WTC11 (cell line): ENCODE measurements around the gene TPRG1L. TPM values are rescaled to one million over a fixed set of nuclear protein-coding genes. Genes with fewer than 3 reads are reported as not detected.

ENCODE experiments used
- ATAC-seq: fragments of 200-7000 bp; cut with Tn5 transposase; 2 replicates; pipeline ENCODE4 v1.10.0; 2021; ENCODE audit warnings: mild to moderate bottlenecking, moderate library complexity
- CTCF ChIA-PET: fragments of 300-600 bp; sonication (Branson Sonifier 250); formaldehyde crosslinking; loops from one replicate; lab custom pipeline; 2021; ENCODE audit warnings: antibody characterized with exemption; lab: Charles Lee
- POLR2A ChIA-PET: fragments of 350-600 bp; sonication (Branson Sonifier 250); formaldehyde crosslinking; loops from one replicate; lab custom pipeline; 2021; ENCODE audit warnings: antibody characterized with exemption; lab: Charles Lee
- DNase-seq: peaks from one replicate; pipeline ENCODE4 v3.0.0; 2021; ENCODE audit warnings: low spot score
- H3K27ac Mint-ChIP-seq: 2 replicates; pipeline ENCODE4 v1.8.0; 2021; ENCODE audit warnings: mixed read lengths
- H3K27me3 Mint-ChIP-seq: 2 replicates; pipeline ENCODE4 v1.8.0; 2021; ENCODE audit warnings: low read depth, mild to moderate bottlenecking, moderate library complexity, mixed read lengths
- H3K36me3 Mint-ChIP-seq: 2 replicates; pipeline ENCODE4 v1.8.0; 2021; ENCODE audit warnings: mixed read lengths
- H3K4me1 Mint-ChIP-seq: 2 replicates; pipeline ENCODE4 v1.8.0; 2022; ENCODE audit warnings: mixed read lengths
- H3K4me3 Mint-ChIP-seq: 2 replicates; pipeline ENCODE4 v1.8.0; 2021; ENCODE audit warnings: mild to moderate bottlenecking, moderate library complexity, mixed read lengths
- H3K9me3 Mint-ChIP-seq: 2 replicates; pipeline ENCODE4 v1.8.0; 2021; ENCODE audit warnings: mixed read lengths
- ARID4B ChIP-seq: sonication (generic); formaldehyde crosslinking; IDR thresholded peaks from 2 replicates; pipeline ENCODE4 v1.8.0; 2023; ENCODE audit warnings: missing genetic modification reagents, mild to moderate bottlenecking, borderline replicate concordance
- CDX4 ChIP-seq: fragments of 250-450 bp; sonication (Bioruptor Pico); IDR thresholded peaks from 2 replicates; pipeline ENCODE4 v1.9.0; 2021; ENCODE audit warnings: moderate library complexity, mild to moderate bottlenecking, inconsistent platforms, borderline replicate concordance
- CREB1 ChIP-seq: sonication (generic); formaldehyde crosslinking; IDR thresholded peaks from 2 replicates; pipeline ENCODE4 v1.8.0; 2023; ENCODE audit warnings: mild to moderate bottlenecking, missing genetic modification reagents
- CTCF ChIP-seq: fragments of 200-600 bp; IDR thresholded peaks from 2 replicates; pipeline ENCODE4 v1.8.0; 2022; ENCODE audit warnings: antibody characterized with exemption
- ERG ChIP-seq: fragments of 250-450 bp; sonication (Bioruptor Pico); IDR thresholded peaks from 2 replicates; pipeline ENCODE4 v1.8.0; 2021; ENCODE audit warnings: mild to moderate bottlenecking
- FOXP1 ChIP-seq: sonication (generic); formaldehyde crosslinking; IDR thresholded peaks from 2 replicates; pipeline ENCODE4 v1.8.0; 2022; ENCODE audit warnings: missing genetic modification reagents, mild to moderate bottlenecking, moderate library complexity, borderline replicate concordance
- IRF1 ChIP-seq: sonication (generic); formaldehyde crosslinking; IDR thresholded peaks from 2 replicates; pipeline ENCODE4 v1.8.0; 2023; ENCODE audit warnings: missing genetic modification reagents
- IRF2 ChIP-seq: sonication (generic); formaldehyde crosslinking; IDR thresholded peaks from 2 replicates; pipeline ENCODE4 v1.8.0; 2022; ENCODE audit warnings: low read depth, missing genetic modification reagents, borderline replicate concordance
- MAX ChIP-seq: sonication (generic); formaldehyde crosslinking; IDR thresholded peaks from 2 replicates; pipeline ENCODE4 v1.8.0; 2022; ENCODE audit warnings: mild to moderate bottlenecking, missing genetic modification reagents
- NR2C2 ChIP-seq: sonication (generic); formaldehyde crosslinking; IDR thresholded peaks from 2 replicates; pipeline ENCODE4 v1.8.0; 2022; ENCODE audit warnings: mild to moderate bottlenecking, missing genetic modification reagents
- OVOL2 ChIP-seq: fragments of 250-450 bp; sonication (Bioruptor Pico); IDR thresholded peaks from 2 replicates; pipeline ENCODE4 v1.9.0; 2021; ENCODE audit warnings: mild to moderate bottlenecking, borderline replicate concordance
- SMAD4 ChIP-seq: sonication (generic); formaldehyde crosslinking; IDR thresholded peaks from 2 replicates; pipeline ENCODE4 v1.8.0; 2022; ENCODE audit warnings: mild to moderate bottlenecking, missing genetic modification reagents
- SOX15 ChIP-seq: fragments of 250-450 bp; sonication (Bioruptor Pico); IDR thresholded peaks from 2 replicates; pipeline ENCODE4 v1.9.0; 2021; ENCODE audit warnings: mild to moderate bottlenecking
- TP53 ChIP-seq: sonication (generic); formaldehyde crosslinking; IDR thresholded peaks from 2 replicates; pipeline ENCODE4 v1.8.1; 2023; ENCODE audit warnings: mild to moderate bottlenecking, missing genetic modification reagents
- USF1 ChIP-seq: sonication (generic); formaldehyde crosslinking; IDR thresholded peaks from 2 replicates; pipeline ENCODE4 v1.8.0; 2022; ENCODE audit warnings: mild to moderate bottlenecking, missing genetic modification reagents
- USF2 ChIP-seq: sonication (generic); formaldehyde crosslinking; IDR thresholded peaks from 2 replicates; pipeline ENCODE4 v1.8.1; 2023; ENCODE audit warnings: mild to moderate bottlenecking, missing genetic modification reagents, moderate library complexity
- ZNF263 ChIP-seq: sonication (generic); formaldehyde crosslinking; IDR thresholded peaks from 2 replicates; pipeline ENCODE4 v1.8.1; 2022; ENCODE audit warnings: low read depth, mild to moderate bottlenecking, moderate library complexity, missing genetic modification reagents
- ZNF317 ChIP-seq: sonication (generic); formaldehyde crosslinking; IDR thresholded peaks from 2 replicates; pipeline ENCODE4 v1.8.1; 2023; ENCODE audit warnings: low read depth, mild to moderate bottlenecking, moderate library complexity, missing genetic modification reagents, borderline replicate concordance
- ZNF671 ChIP-seq: fragments of 250-450 bp; sonication (Bioruptor Pico); IDR thresholded peaks from 2 replicates; pipeline ENCODE4 v1.8.0; 2021; ENCODE audit warnings: mild to moderate bottlenecking
- total RNA-seq: library from RNA; stranded (reverse); gene quantifications from 3 replicates; pipeline ENCODE4 v1.2.3, GENCODE V29; 2021

TPRG1L gene
- total RNA-seq, 1 experiment from 2014 or later = 20.9 TPM

GRCh38 chr1:3649342-3650247 lies 24.8 kb downstream of the TPRG1L start, which contains the start of gene WRAP73 (continued):
- TF ChIP-seq ARID4B (CRISPR knock-in tag) = peak; percentile 48; the same call in 1 of the 2 replicates
- TF ChIP-seq USF2 (CRISPR knock-in tag) = no peak
- TF ChIP-seq USF1 (CRISPR knock-in tag) = no peak
- 0 out of 2 replicates have a peak, but pooled peaks have one; percentile 56 for TF ChIP-seq FOXP1 (CRISPR knock-in tag)
- TF ChIP-seq, all 79 proteins: peak for 10

- ChIA-PET CTCF (interaction anchor here (1.1 to 1.9 kb wide), 6 partner anchors 28 to 197 kb away, joined by 3 to 11 read pairs (median 4); no protein-coding TSS in a partner anchor), POLR2A (interaction anchor here (1.0 kb wide), 1 partner anchor 76 kb away, joined by 3 read pairs; no protein-coding TSS in a partner anchor)
- ATAC-seq = no peak
- no peaks in the 10 kb centered on the region for H3K9me3 Mint-ChIP-seq
- H3K4me3 Mint-ChIP-seq = peak overlapping the region; percentile 82
- H3K27me3 Mint-ChIP-seq = peaks cover 48% of the 10 kb centered on the region
- H3K4me1 Mint-ChIP-seq = peaks cover 10% of the 10 kb centered on the region
- H3K36me3 Mint-ChIP-seq = peaks cover 11% of the 10 kb centered on the region
- DNase-seq = no peak
- no peak overlapping the region for H3K27ac Mint-ChIP-seq
- no peak for TF ChIP-seq ZNF671
- no peak for TF ChIP-seq OVOL2 (CRISPR knock-in tag)
- no peak for TF ChIP-seq SOX15 (CRISPR knock-in tag)
- TF ChIP-seq SMAD4 (CRISPR knock-in tag) = no peak
- TF ChIP-seq CREB1 (CRISPR knock-in tag) = no peak
- TF ChIP-seq MAX (CRISPR knock-in tag) = no peak
- no peak for TF ChIP-seq ERG
- TF ChIP-seq NR2C2 (CRISPR knock-in tag) = no peak
- TF ChIP-seq TP53 (CRISPR knock-in tag) = no peak
- no peak for TF ChIP-seq ZNF317 (CRISPR knock-in tag)
- no peak for TF ChIP-seq CDX4 (CRISPR knock-in tag)
- TF ChIP-seq IRF2 (CRISPR knock-in tag) = no peak
- TF ChIP-seq CTCF = no peak
- no peak for TF ChIP-seq IRF1 (CRISPR knock-in tag)
- TF ChIP-seq USF2 (CRISPR knock-in tag) = no peak
- no peak for TF ChIP-seq ZNF263 (CRISPR knock-in tag)
Observed at GRCh38 chr1:3650248-3651025, 25.6 kb downstream of the TPRG1L start.
